Endodermal cell (in vitro differentiated cells): ENCODE data around the gene PLEKHM3. TPM values are rescaled to one million over a fixed set of nuclear protein-coding genes. Genes with fewer than 3 reads are reported as not detected.

Experiments used
- DNase-seq: peaks from one replicate; pipeline ENCODE4 v3.0.0-alpha.2; 2017
- H3K27ac ChIP-seq: 2 replicates; pipeline ENCODE4 v1.5.1; 2013; ENCODE audit warnings: mild to moderate bottlenecking, low read depth, low read length, moderate library complexity
- H3K27me3 ChIP-seq: 2 replicates; pipeline ENCODE4 v1.6.1; 2013; ENCODE audit warnings: mild to moderate bottlenecking, low read length, moderate library complexity; ENCODE audit not compliant: insufficient read depth, control insufficient read depth, poor library complexity, severe bottlenecking
- H3K36me3 ChIP-seq: 2 replicates; pipeline ENCODE4 v1.7.0; 2013; ENCODE audit warnings: mild to moderate bottlenecking, low read length, moderate library complexity; ENCODE audit not compliant: control insufficient read depth, insufficient read depth
- H3K4me1 ChIP-seq: one replicate; pipeline ENCODE4 v1.7.0; 2013; ENCODE audit warnings: low read length; ENCODE audit not compliant: control insufficient read depth, insufficient read depth
- H3K4me3 ChIP-seq: 2 replicates; pipeline ENCODE4 v1.5.1; 2013; ENCODE audit warnings: mild to moderate bottlenecking, low read length, moderate library complexity
- H3K9ac ChIP-seq: 2 replicates; pipeline ENCODE4 v1.6.1; 2013; ENCODE audit warnings: mild to moderate bottlenecking, low read length, moderate library complexity; ENCODE audit not compliant: poor library complexity, severe bottlenecking; ENCODE audit errors: extremely low read depth
- H3K9me3 ChIP-seq: 2 replicates; pipeline ENCODE4 v1.6.1; 2013; ENCODE audit warnings: mild to moderate bottlenecking, low read length, moderate library complexity; ENCODE audit not compliant: control insufficient read depth
- H3K27ac Mint-ChIP-seq: 2 replicates; pipeline ENCODE4 v1.8.0; 2020; ENCODE audit warnings: mixed read lengths
- H3K27me3 Mint-ChIP-seq: 2 replicates; pipeline ENCODE4 v1.8.0; 2021; ENCODE audit warnings: mild to moderate bottlenecking, mixed read lengths; ENCODE audit not compliant: insufficient read depth
- H3K36me3 Mint-ChIP-seq: 2 replicates; pipeline ENCODE4 v1.8.0; 2020; ENCODE audit warnings: low read depth, mixed read lengths
- H3K4me1 Mint-ChIP-seq: 2 replicates; pipeline ENCODE4 v1.8.0; 2020; ENCODE audit warnings: mixed read lengths
- H3K4me3 Mint-ChIP-seq: 2 replicates; pipeline ENCODE4 v1.8.0; 2020; ENCODE audit warnings: mild to moderate bottlenecking, moderate library complexity, mixed read lengths
- H3K9me3 Mint-ChIP-seq: 2 replicates; pipeline ENCODE4 v1.8.0; 2020; ENCODE audit warnings: mild to moderate bottlenecking, mixed read lengths
- CTCF ChIP-seq: fragments of 200-600 bp; sonication (generic); conservative IDR thresholded peaks from 2 replicates; pipeline ENCODE4 v1.5.0; 2021; ENCODE audit warnings: antibody characterized with exemption, mild to moderate bottlenecking
- WGBS, 2 experiments: methylation state at CpG; one replicate each; pipeline versions ENCODE4 v1.1.5 to v1.1.7; 2013; ENCODE audit warnings: missing lambda C conversion rate in 2 of 2, mixed read lengths in 1 of 2; ENCODE audit not compliant: insufficient coverage in 1 of 2, insufficient read length in 1 of 2; 5-methylcytosine and 5-hydroxymethylcytosine counted together
- total RNA-seq, 2 donors: library from RNA; stranded (reverse); fragmentation: NEBNext Ultra II Directional in 1 of 2; extraction: Animal tissue kit (Norgen Biotek cat#: 25700) in 1 of 2; gene quantifications; 2 replicates in 1 of 2; 3 replicates in 1 of 2; pipeline ENCODE4 v1.2.1, GENCODE V29; 2021

The PLEKHM3 gene
- total RNA-seq, 2 donors from 2014 or later = 13.3 to 17.9 TPM

- no peak overlapping the region for H3K4me3 ChIP-seq
- H3K36me3 ChIP-seq = peaks cover 5% of the 10 kb centered on the region
- no peak for DNase-seq
- no peaks in the 10 kb centered on the region for H3K9me3 ChIP-seq
- no peaks in the 10 kb centered on the region for H3K9me3 Mint-ChIP-seq
- no peaks in the 10 kb centered on the region for H3K27me3 Mint-ChIP-seq
- H3K4me1 ChIP-seq = peaks cover 11% of the 10 kb centered on the region
- no peaks in the 10 kb centered on the region for H3K27me3 ChIP-seq
- H3K4me1 Mint-ChIP-seq = peaks cover 35% of the 10 kb centered on the region
- no peak overlapping the region for H3K9ac ChIP-seq
- no peak overlapping the region for H3K27ac Mint-ChIP-seq
- H3K36me3 Mint-ChIP-seq = peaks cover 4% of the 10 kb centered on the region
- no peak overlapping the region for H3K4me3 Mint-ChIP-seq
- no peak for TF ChIP-seq CTCF
- WGBS, 2 experiments = 80 to 96% methylated on average over 1 to 5 of the region's 5 CpGs
- H3K27ac ChIP-seq = no peak overlapping the region
Measured at GRCh38 chr2:207868855-207869596, 156.3 kb downstream of the PLEKHM3 start.

GRCh38 chr2:207867905-207868304 lies 157.4 kb downstream of the PLEKHM3 start:
- Histone ChIP-seq H3K36me3 (peaks cover 5% of the 10 kb centered on the region), H3K27ac (no peak overlapping the region), H3K4me1 (peaks cover 6% of the 10 kb centered on the region), H3K9me3 (no peaks in the 10 kb centered on the region), H3K4me3 (no peak overlapping the region), H3K27me3 (no peaks in the 10 kb centered on the region), H3K9ac (no peak overlapping the region)
- Mint-ChIP-seq H3K27me3 (no peaks in the 10 kb centered on the region), H3K27ac (no peak overlapping the region), H3K36me3 (peaks cover 4% of the 10 kb centered on the region), H3K4me1 (peaks cover 25% of the 10 kb centered on the region), H3K4me3 (no peak overlapping the region), H3K9me3 (no peaks in the 10 kb centered on the region)
- no peak for TF ChIP-seq CTCF
- DNase-seq = no peak
- WGBS, 2 experiments = 71 to 100% methylated on average over 1 of the region's 1 CpG

DNA sequence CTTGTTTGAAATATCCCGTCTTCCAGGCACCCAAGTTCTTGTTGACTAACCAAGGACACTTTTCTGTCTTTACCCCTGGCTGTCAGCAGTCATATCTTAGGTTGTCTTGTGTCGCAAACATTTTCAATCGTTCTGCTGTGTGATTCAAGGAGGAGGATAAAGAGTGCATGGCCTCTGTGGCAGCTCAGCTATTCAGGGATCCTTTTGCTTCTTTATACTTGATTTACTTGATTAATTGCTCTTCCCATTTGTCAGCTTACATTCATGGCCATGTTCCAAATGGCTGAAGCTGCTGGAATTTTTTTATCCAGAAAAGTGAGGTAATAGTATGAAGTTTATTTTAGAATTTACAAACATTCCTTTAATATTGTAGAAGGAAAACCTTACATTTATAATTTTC lies 158.3 kb downstream of the PLEKHM3 start:
- Mint-ChIP-seq H3K4me3 (no peak overlapping the region), H3K36me3 (peaks cover 4% of the 10 kb centered on the region), H3K27ac (no peak overlapping the region), H3K9me3 (no peaks in the 10 kb centered on the region), H3K4me1 (peaks cover 18% of the 10 kb centered on the region), H3K27me3 (no peaks in the 10 kb centered on the region)
- no peak for TF ChIP-seq CTCF
- Histone ChIP-seq H3K36me3 (peaks cover 5% of the 10 kb centered on the region), H3K9ac (no peak overlapping the region), H3K4me3 (no peak overlapping the region), H3K9me3 (no peaks in the 10 kb centered on the region), H3K27me3 (no peaks in the 10 kb centered on the region), H3K27ac (no peak overlapping the region), H3K4me1 (peaks cover 5% of the 10 kb centered on the region)
- no peak for DNase-seq
- WGBS, 2 experiments = 85 to 92% methylated on average over 3 of the region's 3 CpGs
